Measurements from ENCODE around the gene YKT6.

DNA sequence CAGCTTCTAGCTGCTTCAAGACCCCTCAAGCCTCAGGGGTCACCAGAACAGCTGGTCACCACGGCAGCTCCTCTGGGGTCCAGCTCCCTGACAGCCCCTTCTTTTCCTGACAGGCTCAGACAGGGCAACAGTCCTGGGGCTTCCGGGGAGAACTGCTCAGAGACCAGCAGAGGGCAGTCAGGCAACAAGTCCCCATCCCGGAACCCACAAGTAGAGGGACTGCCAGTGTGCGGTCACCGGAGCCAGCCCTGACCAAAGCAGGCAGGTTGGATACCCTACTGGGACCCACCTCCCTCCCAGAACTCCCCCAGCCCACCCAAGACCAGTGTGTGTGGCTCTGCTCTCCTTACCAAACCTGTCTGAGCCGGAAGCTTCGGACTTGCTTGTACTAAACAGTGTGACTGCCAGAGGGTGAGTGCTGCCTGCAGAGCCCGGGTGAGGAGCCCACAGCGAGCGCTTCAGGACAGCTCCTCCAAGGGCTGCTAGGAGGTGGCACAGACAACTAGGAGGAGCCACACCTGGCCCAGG, 40.3 kb downstream of the YKT6 start:
- TF ChIP-seq, protein P1, sequence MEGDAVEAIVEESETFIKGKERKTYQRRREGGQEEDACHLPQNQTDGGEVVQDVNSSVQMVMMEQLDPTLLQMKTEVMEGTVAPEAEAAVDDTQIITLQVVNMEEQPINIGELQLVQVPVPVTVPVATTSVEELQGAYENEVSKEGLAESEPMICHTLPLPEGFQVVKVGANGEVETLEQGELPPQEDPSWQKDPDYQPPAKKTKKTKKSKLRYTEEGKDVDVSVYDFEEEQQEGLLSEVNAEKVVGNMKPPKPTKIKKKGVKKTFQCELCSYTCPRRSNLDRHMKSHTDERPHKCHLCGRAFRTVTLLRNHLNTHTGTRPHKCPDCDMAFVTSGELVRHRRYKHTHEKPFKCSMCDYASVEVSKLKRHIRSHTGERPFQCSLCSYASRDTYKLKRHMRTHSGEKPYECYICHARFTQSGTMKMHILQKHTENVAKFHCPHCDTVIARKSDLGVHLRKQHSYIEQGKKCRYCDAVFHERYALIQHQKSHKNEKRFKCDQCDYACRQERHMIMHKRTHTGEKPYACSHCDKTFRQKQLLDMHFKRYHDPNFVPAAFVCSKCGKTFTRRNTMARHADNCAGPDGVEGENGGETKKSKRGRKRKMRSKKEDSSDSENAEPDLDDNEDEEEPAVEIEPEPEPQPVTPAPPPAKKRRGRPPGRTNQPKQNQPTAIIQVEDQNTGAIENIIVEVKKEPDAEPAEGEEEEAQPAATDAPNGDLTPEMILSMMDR (IDR thresholded peaks at IDR 0.05): peak; percentile 64 to 80 (median 70)
- TF ChIP-seq POLR2A (IDR thresholded peaks at IDR 0.05) (no peak), EP300 (IDR thresholded peaks at IDR 0.05) (no peak)

Measured in tibial nerve (tissue), 4 donors.